NCI-H460 (cell line): ENCODE measurements around the gene XYLT1. TPM values are rescaled to one million over a fixed set of nuclear protein-coding genes. Genes with fewer than 3 reads are reported as not detected.
A peak's percentile ranks its signal among the peaks of the same experiment; 100 is the strongest.

Experiments used
- DNase-seq: peaks from one replicate; pipeline ENCODE4 v3.0.0-alpha.2; 2016; ENCODE audit warnings: low read depth; ENCODE audit errors: extremely low read depth
- total RNA-seq: library from RNA; depleted of rRNA; stranded (reverse); fragments of >200 nt; shearing (Covaris generic); gene quantifications from 2 replicates; pipeline ENCODE4 v1.2.3, GENCODE V29; 2014

XYLT1 gene
- total RNA-seq, 1 experiment from 2014 or later, result 27.2 TPM

DNA sequence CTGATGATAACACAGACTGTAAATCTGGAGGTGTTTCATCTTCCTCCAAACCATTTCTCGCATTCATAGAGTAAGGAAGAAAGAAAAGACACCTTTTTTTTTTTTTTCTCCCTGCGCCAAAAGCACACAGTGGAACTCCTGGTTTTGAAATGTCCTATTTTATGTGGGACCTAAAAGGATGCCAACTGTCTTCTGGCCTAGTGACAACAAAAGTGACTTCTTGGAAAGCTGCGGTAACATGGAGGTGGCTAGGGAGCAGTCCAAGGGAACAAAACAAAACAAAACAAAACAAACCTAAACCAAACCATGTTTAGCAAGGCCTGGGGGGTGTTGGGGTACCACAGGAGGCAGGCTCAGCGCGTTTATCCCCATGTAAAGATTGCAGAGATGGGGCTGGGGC is 174.8 kb downstream of the XYLT1 start:
- DNase-seq, result no peak

DNA sequence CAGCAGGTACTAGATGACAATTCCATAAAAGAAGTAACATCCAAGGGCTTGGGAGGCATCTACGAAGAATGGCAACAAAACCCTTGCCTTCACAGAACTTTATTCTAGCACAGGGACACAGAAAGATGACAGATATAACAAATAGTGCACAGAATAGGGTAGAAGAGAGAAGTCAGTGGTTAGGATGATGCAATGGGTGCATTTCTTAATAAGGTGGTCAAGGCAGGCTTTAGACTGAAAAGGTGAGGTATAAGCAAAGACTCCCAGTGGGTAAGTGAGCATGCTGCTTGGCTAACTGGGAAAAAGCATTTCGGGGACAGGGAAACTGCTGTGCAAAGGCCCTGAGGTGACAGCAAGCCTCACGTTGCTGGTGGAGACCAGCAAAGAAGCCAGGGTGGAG is 175.9 kb downstream of the XYLT1 start:
- no peak for DNase-seq

DNA sequence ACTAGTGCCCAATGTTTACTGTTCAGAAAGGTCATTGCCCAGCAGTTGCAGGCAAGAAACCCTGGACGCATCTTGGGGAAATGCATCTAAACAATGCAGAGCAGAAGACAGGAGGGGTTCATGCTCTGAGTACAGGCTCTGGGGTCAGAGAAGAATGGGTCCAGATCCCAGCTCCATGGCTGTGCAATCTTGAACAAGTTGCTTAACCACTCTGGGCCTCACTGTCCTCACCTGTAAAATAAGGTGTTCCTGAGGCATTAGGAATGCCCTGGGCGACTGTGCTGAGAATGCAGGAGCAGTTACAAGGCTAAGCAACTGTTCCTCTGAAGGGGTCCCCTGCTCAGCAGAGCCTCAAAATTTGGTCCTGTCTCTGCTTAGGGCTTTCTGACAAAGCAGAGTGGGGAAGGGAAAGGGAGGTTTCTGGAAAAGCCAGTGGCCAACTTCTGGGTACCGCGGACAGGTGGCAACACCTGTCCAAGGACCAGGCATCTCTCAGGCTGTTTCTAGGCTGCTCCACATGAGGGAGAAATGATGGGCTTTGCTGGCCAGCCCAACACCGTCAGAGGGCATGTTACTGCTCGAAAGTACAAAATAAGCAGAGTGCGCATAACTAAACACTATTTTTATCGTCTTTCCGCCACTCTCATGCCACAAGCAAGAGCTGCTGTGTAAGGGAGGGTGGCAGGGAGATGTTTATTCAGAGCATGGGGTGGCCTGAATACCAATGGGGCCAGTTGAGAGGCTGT is 176.8 kb downstream of the XYLT1 start:
- no peak for DNase-seq

DNA sequence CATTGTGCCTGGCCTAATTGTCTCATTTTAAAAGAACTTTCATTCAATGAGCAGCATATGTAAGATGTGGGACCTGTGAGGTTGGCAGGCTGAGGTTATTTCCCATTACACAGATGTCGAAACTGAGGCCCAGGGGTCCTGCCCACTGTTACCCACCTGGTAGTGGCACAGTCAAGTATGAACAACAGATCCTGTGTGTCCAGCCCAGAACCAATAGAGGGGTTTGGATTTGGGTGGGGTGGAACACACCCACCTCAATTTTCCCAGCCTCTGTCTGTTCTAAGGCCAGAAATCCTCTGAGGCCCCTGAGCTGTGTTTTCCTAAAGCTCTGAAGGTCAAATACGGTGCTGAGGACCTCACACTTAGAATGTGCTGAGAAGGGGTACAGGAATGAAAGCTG is 179.5 kb downstream of the XYLT1 start:
- DNase-seq, result no peak

DNA sequence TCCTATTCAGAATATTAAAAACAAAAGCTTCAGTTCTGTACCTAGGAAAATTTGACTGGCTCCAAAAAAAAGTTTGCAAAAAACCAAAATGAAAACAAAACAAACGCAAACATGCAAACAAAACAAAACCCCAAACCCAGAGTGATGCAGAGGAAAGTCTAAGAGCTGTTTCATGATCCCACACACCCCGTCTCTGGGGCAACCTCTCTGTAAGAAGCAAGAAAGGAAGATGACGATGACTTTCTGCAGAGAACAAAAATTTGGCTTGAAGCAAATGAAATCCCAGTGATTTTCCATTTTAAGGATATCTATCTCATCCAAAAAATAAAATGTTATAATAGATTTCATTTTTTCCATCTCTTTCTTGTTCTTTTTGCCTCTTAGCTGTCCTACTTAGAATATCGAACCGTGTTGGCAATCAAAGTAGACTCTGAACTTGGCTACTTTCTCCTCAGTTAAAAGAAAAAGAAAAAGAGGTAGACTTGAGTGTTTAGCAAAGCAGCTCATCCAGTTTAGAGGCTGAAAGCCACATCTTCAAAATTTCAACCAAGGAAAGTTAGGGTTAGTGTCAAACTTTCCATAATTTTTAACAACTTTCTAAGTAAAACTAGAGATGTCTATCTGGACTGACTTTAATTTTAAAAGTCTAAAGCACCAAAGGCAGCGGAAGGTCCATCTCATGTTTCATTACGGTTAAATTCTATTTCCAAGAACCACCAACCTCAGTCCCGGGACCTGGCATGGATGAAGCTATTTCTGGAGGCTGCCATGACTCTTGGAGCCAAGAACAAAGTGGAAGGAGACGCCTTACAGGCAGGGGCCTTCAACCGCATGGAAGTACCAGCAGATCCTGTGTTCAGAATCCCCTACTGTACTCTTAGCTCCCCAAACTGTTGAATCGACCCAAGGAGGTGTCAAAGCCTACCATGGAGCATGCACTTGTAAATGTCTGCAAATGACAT is 180.8 kb downstream of the XYLT1 start:
- DNase-seq, result no peak

DNA sequence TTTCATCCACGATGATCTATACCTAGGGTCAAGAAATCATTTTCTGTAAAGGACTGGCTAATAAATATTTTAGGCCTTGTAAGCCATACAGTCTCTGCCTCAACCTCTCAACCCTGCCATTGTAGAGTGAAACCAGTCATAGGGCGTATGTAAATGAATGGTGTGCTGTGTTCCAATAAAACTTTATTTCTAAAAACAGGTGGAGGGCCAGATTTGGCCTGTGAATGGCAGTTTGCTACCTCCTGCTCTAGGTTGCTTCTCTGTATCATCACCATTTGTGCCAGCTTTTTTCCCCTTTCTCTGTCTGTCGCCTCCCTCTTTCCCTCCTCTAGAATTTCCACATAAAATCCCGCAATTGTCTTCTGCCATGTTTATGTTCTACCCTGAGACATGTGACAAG is 181.7 kb downstream of the XYLT1 start:
- no peak for DNase-seq

DNA sequence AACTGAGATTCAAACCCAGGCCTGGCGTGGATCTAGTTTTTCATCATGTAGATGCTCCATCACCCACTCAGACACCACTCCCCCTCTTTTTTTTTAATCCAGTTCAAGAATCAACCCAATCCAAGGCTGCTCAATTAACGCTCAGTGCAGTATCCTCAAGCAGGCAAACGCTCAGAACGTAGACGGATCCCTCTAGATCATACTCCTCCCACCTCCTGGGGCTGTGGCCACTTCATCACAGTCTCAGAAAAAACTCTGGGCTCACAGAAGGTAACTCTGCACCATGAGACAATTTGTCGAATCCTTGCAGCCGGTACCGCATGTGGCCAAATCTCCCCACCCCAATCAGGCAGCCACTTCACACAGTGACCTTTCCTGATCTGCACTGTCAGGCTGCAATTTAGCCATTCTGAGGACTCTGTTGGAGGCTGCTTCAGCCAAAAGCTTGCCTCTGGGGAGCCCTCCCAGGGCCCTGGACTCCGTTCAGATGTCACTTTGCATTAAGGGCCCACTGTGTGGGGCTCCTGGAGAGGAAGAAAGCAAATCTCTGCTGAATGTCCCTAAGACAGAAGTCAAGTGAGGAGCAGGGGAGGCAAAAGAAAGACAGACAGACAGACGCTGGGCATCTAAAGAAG is 183.5 kb downstream of the XYLT1 start:
- no peak for DNase-seq

DNA sequence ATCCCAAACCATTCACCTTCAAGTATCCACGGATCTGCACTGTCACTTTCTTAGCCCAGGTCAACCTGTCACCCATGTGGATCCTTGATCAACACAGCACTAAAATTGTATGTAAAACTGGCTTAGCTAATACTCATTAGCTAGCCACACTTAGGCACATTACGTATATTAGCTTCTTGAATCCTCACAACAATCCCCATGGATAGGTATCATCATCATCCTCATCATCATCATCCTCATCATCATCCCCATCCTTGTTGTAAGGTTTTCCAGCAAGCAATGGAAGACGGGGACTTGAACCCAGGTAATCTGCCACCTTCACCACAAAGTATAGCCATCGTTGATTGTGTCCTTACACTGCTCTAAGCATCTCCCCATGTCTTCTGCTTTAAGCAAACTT is 184.3 kb downstream of the XYLT1 start:
- DNase-seq, result no peak

DNA sequence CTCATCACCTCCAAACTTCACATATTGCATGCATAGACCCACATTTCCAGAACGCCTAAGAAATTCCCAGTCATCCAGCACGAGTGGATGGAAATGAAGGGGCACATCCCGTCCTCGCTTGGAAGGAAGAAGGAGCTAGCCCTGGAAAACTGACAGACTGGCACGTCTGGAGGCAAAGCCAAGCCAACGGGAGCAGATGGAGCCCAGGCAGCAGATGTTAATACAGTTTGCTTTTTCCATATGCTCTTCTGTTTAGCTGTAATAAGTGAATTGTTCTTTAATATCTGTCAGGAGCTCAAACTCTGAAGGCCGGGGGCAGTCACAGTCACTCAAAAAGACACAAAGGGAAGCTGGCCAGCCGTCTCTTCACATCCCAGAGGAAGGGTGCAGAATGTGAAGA is 187.7 kb downstream of the XYLT1 start:
- no peak for DNase-seq

DNA sequence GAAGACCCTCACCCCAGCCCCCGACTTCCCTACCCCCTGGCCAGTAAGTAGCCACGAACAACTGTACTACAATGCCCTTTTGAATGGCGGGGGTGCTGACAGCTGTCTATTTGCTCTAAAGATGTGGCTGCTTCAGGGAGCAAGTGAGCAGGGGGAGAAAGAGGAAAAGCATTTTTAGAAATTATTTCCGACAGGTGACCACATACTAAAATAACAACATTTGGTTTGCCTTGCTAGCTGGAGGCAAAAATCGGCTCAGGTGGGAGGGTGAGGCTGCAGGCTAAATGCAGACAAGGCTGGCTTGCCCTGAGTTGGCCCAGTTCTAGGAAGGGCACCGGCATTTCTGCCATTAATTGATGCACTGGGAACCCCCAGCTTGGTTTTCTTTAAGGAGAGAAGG is 188.5 kb downstream of the XYLT1 start:
- DNase-seq, result no peak

DNA sequence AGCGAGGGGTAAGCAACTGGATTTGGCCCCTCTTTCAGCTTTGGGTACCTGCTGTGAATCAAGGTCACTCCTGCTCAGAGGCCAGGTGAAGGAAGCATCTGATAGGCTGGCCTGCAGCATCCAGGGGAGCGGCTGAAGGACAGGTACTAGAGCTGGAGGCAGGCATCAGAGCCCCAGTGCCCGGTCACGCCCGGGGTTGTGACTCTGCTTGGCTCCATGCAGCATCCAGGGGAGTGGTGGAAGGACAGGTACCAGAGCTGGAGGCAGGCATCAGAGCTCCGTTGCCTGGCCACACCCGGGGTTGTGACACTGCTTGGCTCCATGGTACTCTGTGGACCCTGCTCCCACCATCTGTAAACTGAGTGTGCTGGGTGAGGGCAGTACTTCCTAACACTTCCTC is 189.7 kb downstream of the XYLT1 start:
- DNase-seq, result no peak

DNA sequence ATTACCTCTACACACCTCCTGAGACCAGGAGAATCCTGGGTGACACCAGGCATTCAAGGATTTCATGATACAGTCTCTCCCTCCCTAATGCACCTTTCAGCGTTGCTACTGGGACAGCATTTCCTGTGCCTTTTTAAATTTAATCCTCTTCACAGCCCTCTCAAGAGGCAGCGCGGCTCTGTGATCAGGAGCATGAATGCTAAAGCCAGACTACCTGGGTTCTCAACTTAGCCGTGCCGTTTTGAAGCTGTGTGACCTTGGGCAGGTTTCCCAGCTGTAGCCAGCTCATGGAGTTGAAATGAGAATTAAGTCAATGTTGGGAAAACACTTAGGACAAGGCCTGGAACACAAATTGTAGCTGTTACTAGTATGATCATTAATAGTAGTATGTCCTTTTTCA is 191.8 kb downstream of the XYLT1 start:
- DNase-seq, result no peak

DNA sequence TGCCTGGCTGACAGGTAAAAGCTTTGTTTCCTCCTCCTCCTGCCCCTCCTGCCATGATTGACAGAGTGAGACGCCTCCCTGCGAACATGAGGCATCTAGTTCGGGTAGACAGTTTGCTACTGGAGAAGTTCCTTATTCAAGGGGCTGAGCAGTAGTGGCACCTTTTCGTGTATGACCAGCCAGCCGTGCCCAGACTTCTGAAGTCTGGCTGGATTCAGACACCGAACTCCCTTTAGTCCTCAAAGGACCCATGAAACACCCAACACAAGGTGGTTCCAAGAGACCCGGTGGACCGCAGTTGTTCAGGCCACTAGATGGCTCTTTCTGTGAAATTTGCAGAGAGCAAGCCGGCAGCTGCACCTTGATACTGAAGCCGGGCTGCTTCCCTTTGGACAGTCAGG is 192.8 kb downstream of the XYLT1 start:
- no peak for DNase-seq

DNA sequence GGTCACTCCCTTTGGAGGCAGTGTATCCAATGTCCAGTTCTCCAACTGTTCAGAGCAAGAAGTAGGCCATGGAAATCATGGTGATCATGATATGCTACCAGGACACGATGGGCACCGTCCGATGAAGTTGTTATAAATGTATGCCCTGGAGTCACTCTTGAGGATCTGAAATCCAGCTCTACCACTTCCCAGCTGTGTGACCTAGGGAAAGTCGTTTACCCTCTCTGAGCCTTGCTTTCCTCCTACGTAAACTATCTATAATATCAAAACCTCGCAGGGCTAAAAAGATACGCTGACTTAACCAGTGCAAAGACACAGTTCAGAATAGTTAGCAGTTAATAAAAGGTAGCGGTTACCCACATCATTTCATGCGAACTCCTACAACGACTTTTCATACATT is 194.2 kb downstream of the XYLT1 start:
- no peak for DNase-seq

DNA sequence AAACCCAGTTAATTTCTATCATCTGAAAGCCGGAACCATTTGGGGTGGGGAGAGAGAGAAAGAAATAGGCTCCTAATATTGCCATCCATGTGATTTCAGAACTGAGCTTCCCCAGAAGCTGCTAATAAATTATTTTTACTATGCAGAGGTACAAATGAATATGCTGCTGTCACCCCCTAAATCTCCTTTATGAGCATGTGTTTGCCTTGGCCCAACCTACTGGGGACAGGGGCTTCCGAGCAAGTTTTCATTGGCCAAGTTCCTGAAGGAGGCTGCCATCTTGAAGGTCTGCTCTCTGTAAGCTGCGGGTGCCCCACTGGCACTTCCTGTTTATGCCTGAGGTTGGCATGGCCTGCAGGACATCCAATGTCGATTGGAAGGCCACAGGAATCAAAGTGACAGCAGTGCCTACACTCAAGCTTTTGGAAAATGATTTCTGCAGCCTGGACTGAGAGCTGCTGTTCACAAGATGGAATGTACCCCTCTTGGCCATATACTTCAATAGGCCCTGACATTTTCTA is 194.7 kb downstream of the XYLT1 start:
- DNase-seq, result no peak

DNA sequence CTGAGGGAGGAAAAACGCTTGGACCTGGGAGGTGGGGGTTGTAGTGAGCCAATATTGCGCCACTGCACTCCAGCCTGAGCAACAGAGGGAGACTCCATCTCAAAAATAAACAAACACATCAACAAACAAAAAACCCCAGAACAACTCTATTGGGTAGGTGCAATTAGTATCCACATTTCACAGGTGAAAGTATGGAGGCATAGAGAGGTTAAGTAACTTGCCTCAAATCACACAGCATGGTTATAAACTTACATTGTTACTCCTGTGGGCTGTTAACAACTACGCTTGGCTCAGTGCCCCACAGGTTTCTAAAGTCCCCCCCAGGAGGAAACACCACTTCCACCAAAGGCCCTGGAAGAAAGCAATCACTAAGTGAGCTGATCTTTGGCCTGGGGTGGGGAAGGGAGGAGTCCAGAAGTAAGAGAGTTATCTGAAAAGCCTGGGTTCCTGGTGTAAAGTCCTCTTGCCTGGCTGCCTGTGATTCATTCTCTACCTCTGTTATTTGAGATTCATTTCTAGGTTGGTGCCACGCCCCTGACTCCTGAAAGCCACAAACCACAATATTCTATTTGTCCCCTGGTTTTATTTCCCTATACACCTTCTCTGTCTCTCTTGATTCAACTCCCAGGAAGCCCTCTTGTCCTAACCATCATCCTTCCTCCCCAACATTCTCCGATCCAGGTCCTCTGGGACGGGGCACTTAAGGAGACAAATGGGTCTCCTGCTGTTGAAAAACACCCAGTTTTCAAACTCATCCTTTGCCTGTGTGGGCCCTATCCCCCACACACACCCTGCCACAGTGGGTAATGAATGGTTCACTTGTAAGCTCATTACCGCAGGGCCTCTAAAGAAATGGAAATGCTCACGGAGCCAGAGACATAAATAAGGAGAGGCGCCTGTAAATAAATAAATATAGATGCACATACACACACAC is 195.4 kb downstream of the XYLT1 start:
- DNase-seq, result no peak

DNA sequence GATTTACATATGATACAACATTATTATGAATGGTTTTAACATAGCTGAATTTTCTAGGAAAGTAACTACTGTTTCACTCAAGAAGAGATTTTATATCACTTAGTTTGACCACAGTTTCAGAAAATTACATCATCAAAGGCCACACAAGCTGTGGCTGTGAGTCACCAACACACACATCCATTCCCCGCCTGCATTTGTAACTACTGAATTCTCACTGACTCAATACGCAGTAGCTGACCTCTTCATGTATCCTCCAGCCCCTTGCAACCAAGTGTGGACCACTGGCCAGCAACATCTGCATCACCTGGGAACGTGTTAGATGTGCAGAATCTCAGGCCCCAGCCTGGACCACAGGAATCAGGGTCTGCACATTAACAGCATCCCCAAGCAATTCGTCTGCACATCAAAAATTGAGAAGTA is 197.6 kb downstream of the XYLT1 start:
- DNase-seq, result peak; percentile 88

DNA sequence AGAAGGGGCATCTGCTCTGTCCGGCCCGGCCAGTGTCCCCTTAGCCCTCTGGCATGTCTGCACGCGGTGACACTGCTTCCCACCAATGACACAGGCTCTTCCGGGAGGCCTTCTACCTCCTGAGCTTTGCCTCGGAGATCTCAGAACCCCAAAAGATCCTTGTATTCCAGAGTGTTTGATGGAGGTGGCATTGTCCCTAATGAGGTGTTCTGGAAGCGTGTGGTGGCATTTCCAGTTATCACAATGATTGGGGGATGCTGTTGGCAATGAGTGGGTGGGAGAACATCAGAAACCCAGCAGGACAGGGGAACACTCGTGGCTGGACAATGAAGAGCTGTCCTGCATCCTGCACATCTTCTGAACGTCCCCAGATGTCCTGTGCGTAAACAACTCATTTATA is 198.0 kb downstream of the XYLT1 start:
- no peak for DNase-seq

DNA sequence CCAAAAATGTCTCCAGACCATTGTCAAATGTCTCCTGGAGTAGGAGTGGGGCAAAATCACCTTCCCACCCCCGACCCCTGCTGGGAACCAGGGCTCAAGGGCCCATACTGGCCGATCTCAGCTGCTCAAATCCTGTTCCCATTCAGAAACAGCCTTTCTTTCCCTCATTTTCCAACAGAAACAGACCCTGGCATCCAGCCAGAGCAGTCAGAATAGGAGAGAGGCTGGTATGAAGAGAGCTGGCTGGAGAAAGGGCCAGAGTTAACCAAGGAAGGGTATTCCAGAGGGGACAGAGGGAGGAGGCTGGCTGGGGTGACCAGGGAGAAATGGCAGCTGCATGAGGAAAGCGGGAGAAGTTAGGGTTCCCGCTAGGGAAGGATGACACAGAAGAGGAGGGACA is 199.1 kb downstream of the XYLT1 start:
- no peak for DNase-seq

DNA sequence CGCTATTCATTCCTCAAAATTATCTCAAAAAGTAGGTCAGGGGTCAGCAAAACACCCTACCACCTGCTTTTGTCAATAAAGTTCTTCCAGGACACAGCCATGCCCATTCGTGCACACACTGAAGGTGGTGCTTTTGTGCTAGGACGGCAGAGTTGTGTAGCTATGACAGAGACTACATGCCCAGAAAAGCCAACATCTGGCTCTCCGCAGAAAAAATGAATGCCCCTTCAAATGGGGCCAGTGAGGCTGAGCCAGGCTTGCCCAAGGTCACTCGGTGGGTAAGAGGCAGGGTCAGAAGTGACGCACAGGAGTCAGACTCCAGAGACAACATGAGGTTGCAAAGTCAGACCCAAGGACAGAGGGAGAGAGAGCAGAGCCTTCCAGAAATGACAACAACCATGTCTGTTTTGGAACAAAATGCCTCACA is 200.1 kb downstream of the XYLT1 start:
- DNase-seq, result no peak
